Suprapubic skin (tissue), 4 donors: Measurements from ENCODE around the gene SETD5. TPM values are rescaled to one million over a fixed set of nuclear protein-coding genes. Genes with fewer than 3 reads are reported as not detected.

Experiments used
- DNase-seq, 2 donors: peaks; one replicate each; pipeline ENCODE4 v3.0.0-alpha.2; 2019; ENCODE audit warnings: low spot score in 2 of 2
- H3K27ac ChIP-seq: fragments of 200-600 bp; sonication (generic); one replicate; pipeline ENCODE4 v1.5.1; 2019
- H3K27me3 ChIP-seq: fragments of 200-600 bp; sonication (generic); one replicate; pipeline ENCODE4 v1.5.1; 2019
- H3K36me3 ChIP-seq: fragments of 200-600 bp; sonication (generic); one replicate; pipeline ENCODE4 v1.5.1; 2019
- H3K4me1 ChIP-seq: fragments of 200-600 bp; sonication (generic); one replicate; pipeline ENCODE4 v1.5.1; 2019
- H3K4me3 ChIP-seq: fragments of 200-600 bp; sonication (generic); one replicate; pipeline ENCODE4 v1.5.1; 2019; ENCODE audit warnings: mild to moderate bottlenecking
- H3K9me3 ChIP-seq: fragments of 200-600 bp; sonication (generic); one replicate; pipeline ENCODE4 v1.5.1; 2019
- EP300 ChIP-seq: sonication (generic); formaldehyde crosslinking; IDR thresholded peaks from one replicate; pipeline ENCODE4 v1.6.1; 2017; ENCODE audit warnings: antibody characterized with exemption
- POLR2A ChIP-seq, 2 donors: fragments of 450-650 bp; IDR thresholded peaks; one replicate each; pipeline ENCODE4 v1.6.1; 2017; ENCODE audit warnings: antibody characterized with exemption in 2 of 2, mild to moderate bottlenecking in 2 of 2, moderate library complexity in 2 of 2
- POLR2AphosphoS5 ChIP-seq, 3 donors: sonication (generic); formaldehyde crosslinking; IDR thresholded peaks; one replicate each; pipeline ENCODE4 v1.6.1; 2017; ENCODE audit warnings: antibody characterized with exemption in 3 of 3
- WGBS: methylation state at CpG from one replicate; pipeline ENCODE4 v1.1.5; 2018; 5-methylcytosine and 5-hydroxymethylcytosine counted together
- total RNA-seq, 4 donors: library from RNA; depleted of rRNA; stranded (reverse); fragments of >200 nt; gene quantifications; one replicate each; pipeline ENCODE4 v1.1.0, GENCODE V29; 2016
- TF ChIP-seq, protein P1 (sequence below), 2 donors: fragments of 200-600 bp in 1 of 2; fragments of 450-650 bp in 1 of 2; sonication (generic) in 1 of 2; IDR thresholded peaks; one replicate each; pipeline ENCODE4 v1.5.1; 2016 to 2019; ENCODE audit warnings: antibody characterized with exemption in 2 of 2, mild to moderate bottlenecking in 1 of 2, moderate library complexity in 1 of 2

SETD5 gene
- total RNA-seq, 4 donors from 2014 or later = 72.5 to 272 (median 108) TPM

DNA sequence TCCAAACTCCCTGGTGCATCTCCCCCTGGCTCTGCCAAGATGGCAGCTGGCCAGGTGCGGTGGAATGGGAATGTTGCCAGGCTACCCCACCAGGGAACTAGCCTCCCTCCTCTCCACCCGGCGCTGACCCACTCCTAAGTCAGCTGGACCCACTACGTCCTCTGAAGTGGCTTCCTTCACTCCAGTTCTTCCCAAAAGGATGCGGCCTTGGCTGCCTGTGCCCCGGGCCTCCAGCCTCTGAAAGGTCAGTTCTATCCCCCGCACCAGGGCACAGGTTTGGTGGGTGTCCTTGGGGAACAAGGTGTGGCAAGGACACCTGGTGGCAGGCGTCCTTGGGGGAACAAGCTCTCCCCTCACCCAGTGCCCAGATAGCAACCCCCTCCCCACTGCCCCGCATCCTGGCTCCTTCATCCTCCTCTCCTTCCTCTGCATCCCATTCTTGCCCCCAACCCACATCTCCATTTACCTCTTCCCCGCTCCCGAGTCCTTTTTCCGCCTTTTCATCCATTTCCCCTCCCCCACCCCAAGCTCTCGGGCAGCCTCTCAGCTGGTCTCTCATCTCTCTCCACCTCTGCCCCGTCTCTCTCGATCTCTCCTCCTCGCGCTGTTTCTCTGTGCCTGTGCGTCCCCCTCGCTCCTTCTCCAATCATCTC, 102.2 kb downstream of the SETD5 start:
- no peaks in the 10 kb centered on the region for H3K9me3 ChIP-seq
- no peak overlapping the region for H3K4me3 ChIP-seq
- H3K36me3 ChIP-seq = no peaks in the 10 kb centered on the region
- H3K4me1 ChIP-seq = peaks cover 18% of the 10 kb centered on the region
- peaks cover 23% of the 10 kb centered on the region for H3K27me3 ChIP-seq
- no peak overlapping the region for H3K27ac ChIP-seq
- TF ChIP-seq, protein P1, sequence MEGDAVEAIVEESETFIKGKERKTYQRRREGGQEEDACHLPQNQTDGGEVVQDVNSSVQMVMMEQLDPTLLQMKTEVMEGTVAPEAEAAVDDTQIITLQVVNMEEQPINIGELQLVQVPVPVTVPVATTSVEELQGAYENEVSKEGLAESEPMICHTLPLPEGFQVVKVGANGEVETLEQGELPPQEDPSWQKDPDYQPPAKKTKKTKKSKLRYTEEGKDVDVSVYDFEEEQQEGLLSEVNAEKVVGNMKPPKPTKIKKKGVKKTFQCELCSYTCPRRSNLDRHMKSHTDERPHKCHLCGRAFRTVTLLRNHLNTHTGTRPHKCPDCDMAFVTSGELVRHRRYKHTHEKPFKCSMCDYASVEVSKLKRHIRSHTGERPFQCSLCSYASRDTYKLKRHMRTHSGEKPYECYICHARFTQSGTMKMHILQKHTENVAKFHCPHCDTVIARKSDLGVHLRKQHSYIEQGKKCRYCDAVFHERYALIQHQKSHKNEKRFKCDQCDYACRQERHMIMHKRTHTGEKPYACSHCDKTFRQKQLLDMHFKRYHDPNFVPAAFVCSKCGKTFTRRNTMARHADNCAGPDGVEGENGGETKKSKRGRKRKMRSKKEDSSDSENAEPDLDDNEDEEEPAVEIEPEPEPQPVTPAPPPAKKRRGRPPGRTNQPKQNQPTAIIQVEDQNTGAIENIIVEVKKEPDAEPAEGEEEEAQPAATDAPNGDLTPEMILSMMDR (IDR thresholded peaks at IDR 0.05) = no peak
- TF ChIP-seq EP300 (no peak), POLR2A (IDR thresholded peaks at IDR 0.05) (no peak), POLR2AphosphoS5 (IDR thresholded peaks at IDR 0.05) (no peak)
- no peak for DNase-seq
- WGBS = 22% methylated on average over 19 of the region's 19 CpGs

DNA sequence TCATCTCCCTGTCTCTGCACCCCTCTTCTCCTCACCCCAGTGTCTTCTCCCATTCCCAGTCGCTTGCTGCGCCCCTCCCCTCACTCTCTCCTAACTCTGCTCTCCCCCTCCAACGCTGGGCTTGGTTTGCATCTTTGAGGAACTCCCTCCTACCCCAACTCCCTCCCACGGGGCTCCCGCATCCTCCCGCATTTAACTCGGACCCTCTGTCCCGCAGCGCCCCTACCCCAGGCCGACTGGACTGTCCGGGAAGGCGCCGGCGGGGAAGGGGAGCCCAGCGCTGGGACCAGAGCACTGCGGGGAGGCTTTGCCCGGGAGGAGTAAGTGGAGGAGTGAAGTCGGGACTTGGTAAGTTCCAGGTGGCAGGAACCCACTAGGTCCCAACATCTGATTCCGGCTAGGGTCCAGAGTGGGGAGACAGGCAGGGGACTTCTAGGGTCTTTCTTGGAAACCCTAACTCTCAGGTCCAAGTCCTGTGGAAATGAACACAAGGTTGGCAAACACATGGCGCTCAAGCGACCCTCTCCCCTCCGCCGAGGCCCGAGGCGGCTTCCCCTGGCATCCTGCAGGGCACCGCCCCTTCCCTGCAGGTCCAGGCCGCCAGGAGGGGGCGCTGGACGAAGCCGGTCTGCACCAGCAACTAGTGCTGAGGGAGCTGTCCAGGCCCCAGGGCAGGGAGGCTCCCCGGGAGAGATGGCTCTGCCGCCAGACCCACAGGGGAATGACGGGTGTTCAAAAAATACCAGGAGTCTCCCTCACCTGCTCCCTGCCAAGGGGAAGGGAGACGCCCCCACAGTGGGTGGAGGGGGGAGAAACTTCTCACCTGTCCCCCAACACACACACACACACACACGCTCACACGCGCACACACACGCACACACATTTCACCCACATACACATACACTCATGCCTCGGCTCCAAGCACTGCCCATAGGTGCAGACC, 103.0 kb downstream of the SETD5 start:
- no peaks in the 10 kb centered on the region for H3K9me3 ChIP-seq
- no peak overlapping the region for H3K27ac ChIP-seq
- peak overlapping the region; percentile 20 for H3K4me3 ChIP-seq
- peaks cover 23% of the 10 kb centered on the region for H3K27me3 ChIP-seq
- 15% methylated on average over 25 of the region's 39 CpGs for WGBS
- no peaks in the 10 kb centered on the region for H3K36me3 ChIP-seq
- no peak for TF ChIP-seq POLR2AphosphoS5 (IDR thresholded peaks at IDR 0.05)
- no peak for TF ChIP-seq EP300
- TF ChIP-seq, protein P1 (IDR thresholded peaks at IDR 0.05) = peak in 1 of 2 donors; percentile 75
- DNase-seq = no peak
- peaks cover 18% of the 10 kb centered on the region for H3K4me1 ChIP-seq

DNA sequence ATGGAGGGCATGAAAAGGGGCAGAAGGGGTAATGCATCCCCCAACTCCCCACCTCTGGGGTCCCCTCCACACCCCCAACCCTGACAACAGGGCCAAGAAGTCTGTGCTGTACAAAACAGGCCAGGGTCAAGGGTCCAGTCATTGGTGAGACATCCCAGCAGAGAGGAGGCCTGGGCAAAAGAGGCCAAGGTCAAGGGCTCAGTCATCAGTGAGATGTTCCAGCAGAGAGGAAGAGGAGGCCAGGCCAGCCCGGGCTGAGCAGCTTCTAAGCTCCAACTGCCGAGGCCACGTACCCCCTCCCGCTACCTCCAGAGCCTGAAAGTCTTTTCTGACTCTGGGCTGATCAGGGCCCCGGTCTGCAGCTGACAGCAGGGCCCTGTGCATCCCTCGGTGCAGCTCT, 103.8 kb downstream of the SETD5 start:
- WGBS = 70% methylated on average over 3 of the region's 6 CpGs
- peaks cover 23% of the 10 kb centered on the region for H3K27me3 ChIP-seq
- no peak for DNase-seq

DNA sequence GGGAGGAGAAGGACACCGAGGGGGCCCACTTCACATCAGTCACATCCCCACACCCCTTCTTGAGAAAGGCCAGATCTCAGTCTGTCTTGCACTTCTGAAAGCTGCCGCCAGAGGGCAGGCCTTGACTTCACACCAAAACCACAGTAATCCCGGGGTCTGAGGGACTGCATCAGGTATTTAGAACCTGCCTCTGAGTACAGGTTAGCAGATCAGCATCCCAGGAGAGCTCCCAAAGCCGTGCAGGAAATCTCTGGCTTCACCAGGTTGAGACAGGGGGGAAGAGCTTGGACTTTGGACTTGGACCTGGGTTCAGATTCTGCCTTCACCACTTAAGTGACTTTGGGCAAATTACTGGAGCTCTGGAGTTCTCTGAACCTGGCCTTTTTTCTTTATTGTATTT, 105.9 kb downstream of the SETD5 start:
- Histone ChIP-seq H3K36me3 (no peaks in the 10 kb centered on the region), H3K4me1 (peaks cover 18% of the 10 kb centered on the region), H3K9me3 (no peaks in the 10 kb centered on the region), H3K27ac (no peak overlapping the region), H3K4me3 (no peak overlapping the region), H3K27me3 (peaks cover 31% of the 10 kb centered on the region)
- 2% methylated on average over 4 of the region's 4 CpGs for WGBS
- peak in 1 of 2 donors; percentile 67 for DNase-seq
- TF ChIP-seq EP300 = no peak
- TF ChIP-seq, protein P1 (IDR thresholded peaks at IDR 0.05) = peak; percentile 32 to 85

More for the DNA sequence above, 103.8 kb downstream of the SETD5 start:
- TF ChIP-seq POLR2AphosphoS5 (IDR thresholded peaks at IDR 0.05) (no peak), EP300 (no peak), POLR2A (IDR thresholded peaks at IDR 0.05) (no peak)
- TF ChIP-seq, protein P1 (IDR thresholded peaks at IDR 0.05) = no peak
- Histone ChIP-seq H3K9me3 (no peaks in the 10 kb centered on the region), H3K4me1 (peaks cover 18% of the 10 kb centered on the region), H3K36me3 (no peaks in the 10 kb centered on the region), H3K27ac (no peak overlapping the region), H3K4me3 (no peak overlapping the region)
